Neural cell (in vitro differentiated cells): ENCODE measurements around the gene HECW1. TPM values are rescaled to one million over a fixed set of nuclear protein-coding genes. Genes with fewer than 3 reads are reported as not detected.

Source experiments
- H2AFZ ChIP-seq: fragments of 200-600, 300-800 bp; sonication (generic), shearing (Covaris generic); 2 replicates; pipeline ENCODE4 v1.6.0; 2014; ENCODE audit warnings: low read depth, mild to moderate bottlenecking, antibody characterized with exemption, low read length, moderate library complexity
- H3F3A ChIP-seq: fragments of 200-600 bp; shearing (Covaris generic); 2 replicates; pipeline ENCODE4 v1.6.1; 2016; ENCODE audit warnings: mild to moderate bottlenecking, moderate library complexity, mixed read lengths, antibody characterized with exemption, low read length; ENCODE audit not compliant: insufficient read depth, poor library complexity, severe bottlenecking
- H3K27ac ChIP-seq: fragments of 200-600, 300-800 bp; sonication (generic), shearing (Covaris generic); 2 replicates; pipeline ENCODE4 v1.5.1; 2014; ENCODE audit warnings: mild to moderate bottlenecking, low read length, moderate library complexity
- H3K27me3 ChIP-seq: fragments of 300-800, 200-600 bp; sonication (generic), shearing (Covaris generic); 2 replicates; pipeline ENCODE4 v1.6.0; 2014; ENCODE audit warnings: mild to moderate bottlenecking, low read depth, low read length, moderate library complexity; ENCODE audit not compliant: insufficient read depth
- H3K36me3 ChIP-seq: fragments of 300-800, 200-600 bp; sonication (generic), shearing (Covaris generic); 2 replicates; pipeline ENCODE4 v1.5.1; 2014; ENCODE audit warnings: mild to moderate bottlenecking, antibody characterized with exemption, low read length, moderate library complexity; ENCODE audit not compliant: insufficient read depth
- H3K4me2 ChIP-seq: fragments of 300-800, 200-600 bp; sonication (generic), shearing (Covaris generic); 2 replicates; pipeline ENCODE4 v1.6.0; 2014; ENCODE audit warnings: mild to moderate bottlenecking, low read length
- H3K4me3 ChIP-seq: fragments of 300-800, 200-600 bp; sonication (generic), shearing (Covaris generic); 2 replicates; pipeline ENCODE4 v1.5.1; 2014; ENCODE audit warnings: mild to moderate bottlenecking, low read length, moderate library complexity
- H3K79me2 ChIP-seq: fragments of 200-600 bp; shearing (Covaris generic); replicated peaks from 2 replicates; pipeline ENCODE4 v1.6.0; 2014; ENCODE audit warnings: mild to moderate bottlenecking, low read length, moderate library complexity; ENCODE audit not compliant: insufficient read depth
- H3K9ac ChIP-seq: fragments of 300-800, 200-600 bp; sonication (generic), shearing (Covaris generic); 2 replicates; pipeline ENCODE4 v1.6.1; 2016; ENCODE audit warnings: mild to moderate bottlenecking, low read length, mixed read lengths
- H3K9me2 ChIP-seq: fragments of 200-600 bp; shearing (Covaris generic); 2 replicates; pipeline ENCODE4 v1.6.1; 2016; ENCODE audit warnings: mild to moderate bottlenecking, low read length, mixed read lengths; ENCODE audit not compliant: insufficient read depth
- H3K9me3 ChIP-seq: fragments of 200-600, 300-800 bp; sonication (generic), shearing (Covaris generic); 2 replicates; pipeline ENCODE4 v1.6.1; 2016; ENCODE audit warnings: mild to moderate bottlenecking, mixed run types, low read length, moderate library complexity, mixed read lengths
- H4K20me1 ChIP-seq: fragments of 200-600 bp; shearing (Covaris generic); 2 replicates; pipeline ENCODE4 v1.6.1; 2016; ENCODE audit warnings: mild to moderate bottlenecking, mixed run types; ENCODE audit not compliant: insufficient read depth
- CTCF ChIP-seq: fragments of 450-650 bp; IDR thresholded peaks from 2 replicates; pipeline ENCODE4 v1.5.1; 2014; ENCODE audit warnings: antibody characterized with exemption, mild to moderate bottlenecking, moderate library complexity; ENCODE audit not compliant: poor library complexity, severe bottlenecking
- EP300 ChIP-seq: fragments of 450-650 bp; conservative IDR thresholded peaks from 2 replicates; pipeline ENCODE4 v1.6.1; 2014; ENCODE audit warnings: antibody characterized with exemption, mild to moderate bottlenecking, moderate library complexity; ENCODE audit not compliant: poor library complexity, severe bottlenecking
- EZH2 ChIP-seq: fragments of 200-600, 300-800 bp; shearing (Covaris generic), sonication (generic); IDR thresholded peaks from 2 replicates; pipeline ENCODE4 v1.6.1; 2014; ENCODE audit warnings: antibody characterized with exemption, low read length, borderline replicate concordance, mild to moderate bottlenecking; ENCODE audit not compliant: insufficient read depth, poor library complexity, severe bottlenecking
- MXI1 ChIP-seq: fragments of 450-650 bp; conservative IDR thresholded peaks from 2 replicates; pipeline ENCODE4 v1.6.1; 2014; ENCODE audit warnings: antibody characterized with exemption, mild to moderate bottlenecking; ENCODE audit not compliant: poor library complexity, severe bottlenecking
- POLR2AphosphoS5 ChIP-seq: IDR thresholded peaks from 2 replicates; pipeline ENCODE4 v1.6.1; 2012
- RAD21 ChIP-seq: fragments of 450-650 bp; conservative IDR thresholded peaks from 2 replicates; pipeline ENCODE4 v1.6.1; 2014; ENCODE audit warnings: antibody characterized with exemption, mild to moderate bottlenecking, moderate library complexity
- SMC3 ChIP-seq: fragments of 450-650 bp; conservative IDR thresholded peaks from 2 replicates; pipeline ENCODE4 v1.6.1; 2014; ENCODE audit warnings: antibody characterized with exemption, mild to moderate bottlenecking, moderate library complexity; ENCODE audit not compliant: poor library complexity
- TAF1 ChIP-seq: IDR thresholded peaks from 2 replicates; pipeline ENCODE4 v1.6.1; 2012; ENCODE audit warnings: low read depth
- polyA plus RNA-seq: library from polyadenylated mRNA; depleted of rRNA; stranded (reverse); fragments of >200 nt; gene quantifications from 2 replicates; pipeline ENCODE4 v1.2.3, GENCODE V29; 2014
- TF ChIP-seq, protein P1 (sequence below): IDR thresholded peaks from 2 replicates; pipeline ENCODE4 v1.6.1; 2012; ENCODE audit warnings: borderline replicate concordance

The HECW1 gene
- polyA plus RNA-seq, 1 donor from 2014 or later, result 13.8 TPM

- Histone ChIP-seq H3K4me3 (no peak overlapping the region), H3K36me3 (no peaks in the 10 kb centered on the region), H3K79me2 (no peaks in the 10 kb centered on the region)
These were observed 40.2 kb downstream of the HECW1 start for GRCh38 chr7:43152696-43153095.

GRCh38 chr7:43155636-43156035 is 43.2 kb downstream of the HECW1 start:
- H3K36me3 ChIP-seq, result no peaks in the 10 kb centered on the region
- H3F3A ChIP-seq, result no peaks in the 10 kb centered on the region
- no peak overlapping the region for H2AFZ ChIP-seq
- no peak overlapping the region for H3K9ac ChIP-seq
- H3K4me2 ChIP-seq, result no peak overlapping the region
- TF ChIP-seq, protein P1, sequence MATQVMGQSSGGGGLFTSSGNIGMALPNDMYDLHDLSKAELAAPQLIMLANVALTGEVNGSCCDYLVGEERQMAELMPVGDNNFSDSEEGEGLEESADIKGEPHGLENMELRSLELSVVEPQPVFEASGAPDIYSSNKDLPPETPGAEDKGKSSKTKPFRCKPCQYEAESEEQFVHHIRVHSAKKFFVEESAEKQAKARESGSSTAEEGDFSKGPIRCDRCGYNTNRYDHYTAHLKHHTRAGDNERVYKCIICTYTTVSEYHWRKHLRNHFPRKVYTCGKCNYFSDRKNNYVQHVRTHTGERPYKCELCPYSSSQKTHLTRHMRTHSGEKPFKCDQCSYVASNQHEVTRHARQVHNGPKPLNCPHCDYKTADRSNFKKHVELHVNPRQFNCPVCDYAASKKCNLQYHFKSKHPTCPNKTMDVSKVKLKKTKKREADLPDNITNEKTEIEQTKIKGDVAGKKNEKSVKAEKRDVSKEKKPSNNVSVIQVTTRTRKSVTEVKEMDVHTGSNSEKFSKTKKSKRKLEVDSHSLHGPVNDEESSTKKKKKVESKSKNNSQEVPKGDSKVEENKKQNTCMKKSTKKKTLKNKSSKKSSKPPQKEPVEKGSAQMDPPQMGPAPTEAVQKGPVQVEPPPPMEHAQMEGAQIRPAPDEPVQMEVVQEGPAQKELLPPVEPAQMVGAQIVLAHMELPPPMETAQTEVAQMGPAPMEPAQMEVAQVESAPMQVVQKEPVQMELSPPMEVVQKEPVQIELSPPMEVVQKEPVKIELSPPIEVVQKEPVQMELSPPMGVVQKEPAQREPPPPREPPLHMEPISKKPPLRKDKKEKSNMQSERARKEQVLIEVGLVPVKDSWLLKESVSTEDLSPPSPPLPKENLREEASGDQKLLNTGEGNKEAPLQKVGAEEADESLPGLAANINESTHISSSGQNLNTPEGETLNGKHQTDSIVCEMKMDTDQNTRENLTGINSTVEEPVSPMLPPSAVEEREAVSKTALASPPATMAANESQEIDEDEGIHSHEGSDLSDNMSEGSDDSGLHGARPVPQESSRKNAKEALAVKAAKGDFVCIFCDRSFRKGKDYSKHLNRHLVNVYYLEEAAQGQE, result no peak
- TF ChIP-seq EP300 (no peak), POLR2AphosphoS5 (no peak), SMC3 (no peak), MXI1 (no peak), RAD21 (no peak), EZH2 (no peak), CTCF (no peak), TAF1 (no peak)
- no peak overlapping the region for H3K27ac ChIP-seq
- H3K9me3 ChIP-seq, result no peaks in the 10 kb centered on the region
- H3K27me3 ChIP-seq, result no peaks in the 10 kb centered on the region
- no peaks in the 10 kb centered on the region for H4K20me1 ChIP-seq
- H3K79me2 ChIP-seq, result no peaks in the 10 kb centered on the region
- no peak overlapping the region for H3K4me3 ChIP-seq
- no peaks in the 10 kb centered on the region for H3K9me2 ChIP-seq

More at GRCh38 chr7:43152696-43153095, 40.2 kb downstream of the HECW1 start:
- no peak for TF ChIP-seq EP300
- no peak overlapping the region for H3K4me2 ChIP-seq
- no peaks in the 10 kb centered on the region for H3K9me2 ChIP-seq
- no peak overlapping the region for H3K27ac ChIP-seq
- no peak overlapping the region for H2AFZ ChIP-seq
- H3K9ac ChIP-seq, result no peak overlapping the region
- H4K20me1 ChIP-seq, result no peaks in the 10 kb centered on the region
- H3K27me3 ChIP-seq, result no peaks in the 10 kb centered on the region
- H3F3A ChIP-seq, result no peaks in the 10 kb centered on the region
- H3K9me3 ChIP-seq, result no peaks in the 10 kb centered on the region

DNA sequence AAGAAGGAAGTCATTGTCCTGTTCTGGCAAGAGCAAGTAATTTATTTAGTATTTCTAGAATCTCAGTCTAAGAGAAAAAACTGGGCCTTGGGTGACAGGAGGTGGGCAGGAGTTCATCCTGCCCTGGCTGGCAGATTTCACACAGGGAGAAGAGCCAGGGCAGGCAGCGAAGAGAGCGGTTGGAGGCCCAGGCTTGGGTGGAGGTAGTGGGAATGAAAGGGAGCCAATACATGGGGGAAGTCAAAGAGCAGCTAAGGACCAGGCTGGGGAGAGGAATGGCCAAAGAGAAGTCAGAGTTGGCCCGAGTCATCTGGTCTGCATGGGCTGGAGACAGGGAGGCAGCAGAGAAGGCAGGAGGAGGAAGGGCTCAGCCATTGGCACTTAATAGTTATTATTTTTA is 51.4 kb downstream of the HECW1 start:
- no peaks in the 10 kb centered on the region for H3K79me2 ChIP-seq
- H2AFZ ChIP-seq, result no peak overlapping the region
- no peaks in the 10 kb centered on the region for H3K9me3 ChIP-seq
- H3K9ac ChIP-seq, result no peak overlapping the region
- H3K27me3 ChIP-seq, result no peaks in the 10 kb centered on the region
- no peak for TF ChIP-seq CTCF
- TF ChIP-seq EP300, result no peak
- TF ChIP-seq SMC3, result no peak
- TF ChIP-seq EZH2, result no peak
- TF ChIP-seq, protein P1, result no peak
- no peak for TF ChIP-seq RAD21
- no peak for TF ChIP-seq MXI1
- TF ChIP-seq TAF1, result no peak
- no peak for TF ChIP-seq POLR2AphosphoS5
- H3K9me2 ChIP-seq, result no peaks in the 10 kb centered on the region
- H3K4me3 ChIP-seq, result no peak overlapping the region
- H3K36me3 ChIP-seq, result no peaks in the 10 kb centered on the region
- H3K4me2 ChIP-seq, result no peak overlapping the region
- H4K20me1 ChIP-seq, result no peaks in the 10 kb centered on the region
- no peak overlapping the region for H3K27ac ChIP-seq
- H3F3A ChIP-seq, result no peaks in the 10 kb centered on the region
